Skeletal muscle satellite cell (primary cell): ENCODE results near the gene ZBED6.
A peak's percentile ranks its signal among the peaks of the same experiment; 100 is the strongest.
"Not testable (repeated sequence)": the region's sequence is repeated elsewhere in the genome, so short reads cannot be mapped to it uniquely, and the experiment has no call there.

Experiments used
- H3K27me3 ChIP-seq: 2 replicates; pipeline ENCODE4 v1.7.0; 2013; ENCODE audit warnings: low read length; ENCODE audit not compliant: control insufficient read depth, insufficient read depth
- H3K36me3 ChIP-seq: 2 replicates; pipeline ENCODE4 v1.7.0; 2013; ENCODE audit warnings: mild to moderate bottlenecking, control low read depth, low read length; ENCODE audit not compliant: insufficient read depth
- H3K4me1 ChIP-seq: 2 replicates; pipeline ENCODE4 v1.7.0; 2013; ENCODE audit warnings: low read length; ENCODE audit not compliant: control insufficient read depth, insufficient read depth
- H3K4me2 ChIP-seq: 2 replicates; pipeline ENCODE4 v1.7.0; 2013; ENCODE audit warnings: mild to moderate bottlenecking, low read length
- H3K4me3 ChIP-seq: 2 replicates; pipeline ENCODE4 v1.7.0; 2013; ENCODE audit warnings: low read length
- H3K9ac ChIP-seq: 2 replicates; pipeline ENCODE4 v1.7.0; 2013; ENCODE audit warnings: mild to moderate bottlenecking, low read depth, low read length, moderate library complexity
- H3K9me3 ChIP-seq: replicated peaks from 2 replicates; pipeline ENCODE4 v1.7.0; 2013; ENCODE audit warnings: mild to moderate bottlenecking, control low read depth, low read length

The ZBED6 gene

DNA sequence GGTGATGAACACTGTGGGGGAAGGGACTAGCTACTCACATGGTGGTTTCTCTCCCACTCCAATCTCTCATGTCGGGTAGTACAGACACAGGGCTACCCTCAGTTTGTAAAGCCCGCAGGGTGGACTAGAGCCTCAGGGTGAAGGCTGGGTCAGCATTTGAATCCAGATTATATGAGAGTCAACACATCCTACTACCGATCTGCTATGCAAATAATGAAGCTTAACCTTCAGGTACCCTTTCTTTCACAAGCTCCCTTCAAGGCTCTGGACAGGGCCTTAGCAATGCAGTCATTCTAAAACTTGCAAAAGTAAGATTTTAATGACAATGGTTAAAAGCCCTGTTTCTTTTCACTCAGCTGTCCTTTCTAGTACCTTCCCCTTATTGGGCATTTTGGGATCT, 5.5 kb upstream of the ZBED6 start:
- H3K4me3 ChIP-seq, result no peak overlapping the region
- peaks cover 2% of the 10 kb centered on the region for H3K4me1 ChIP-seq
- no peak overlapping the region for H3K9ac ChIP-seq
- H3K36me3 ChIP-seq, result no peaks in the 10 kb centered on the region
- H3K9me3 ChIP-seq, result no peaks in the 10 kb centered on the region
- H3K4me2 ChIP-seq, result no peak overlapping the region
- no peaks in the 10 kb centered on the region for H3K27me3 ChIP-seq

DNA sequence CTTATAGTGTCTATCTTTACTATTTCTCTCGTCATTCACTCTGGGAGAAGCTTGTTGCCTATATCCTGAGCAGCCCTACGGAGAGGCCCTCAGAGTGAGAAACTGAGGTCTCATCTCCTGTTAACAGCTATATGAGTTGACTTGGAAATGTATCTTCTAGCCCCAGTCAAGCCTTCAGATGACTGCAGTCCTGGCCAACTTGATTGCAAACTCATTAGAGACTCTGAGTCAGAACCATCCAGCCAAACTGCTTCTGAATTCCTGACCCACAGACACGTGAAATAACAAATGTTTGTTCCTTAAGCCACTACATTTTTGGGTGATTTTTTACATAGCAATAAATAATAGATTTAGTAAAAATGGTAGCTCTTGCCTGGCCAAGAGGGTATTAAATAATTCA, 3.9 kb upstream of the ZBED6 start:
- no peak overlapping the region for H3K4me2 ChIP-seq
- no peak overlapping the region for H3K4me3 ChIP-seq
- H3K27me3 ChIP-seq, result no peaks in the 10 kb centered on the region
- no peaks in the 10 kb centered on the region for H3K36me3 ChIP-seq
- H3K9ac ChIP-seq, result no peak overlapping the region
- peaks cover 3% of the 10 kb centered on the region for H3K4me1 ChIP-seq
- no peaks in the 10 kb centered on the region for H3K9me3 ChIP-seq

DNA sequence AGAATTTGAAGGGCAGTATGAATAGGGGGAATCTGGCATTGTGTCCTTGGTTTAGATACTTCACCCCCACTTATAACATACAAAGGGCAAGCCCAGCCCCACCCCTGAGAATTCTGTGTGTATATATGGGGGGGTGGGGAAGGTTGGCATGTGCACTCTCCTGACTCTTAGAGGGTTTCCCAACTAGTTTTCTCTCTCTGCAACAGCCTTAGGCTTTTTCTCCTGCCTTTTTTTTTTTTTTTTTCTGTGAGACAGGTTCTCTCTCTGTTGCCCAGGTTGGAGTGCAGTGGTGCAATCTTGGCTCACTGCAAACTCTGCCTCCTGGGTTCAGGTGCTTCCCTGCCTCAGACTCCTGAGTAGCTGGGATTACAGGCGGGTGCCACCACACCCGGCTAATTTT, 2.9 kb upstream of the ZBED6 start:
- H3K4me3 ChIP-seq, result no peak overlapping the region
- H3K4me2 ChIP-seq, result no peak overlapping the region
- H3K36me3 ChIP-seq, result peaks cover 5% of the 10 kb centered on the region
- H3K27me3 ChIP-seq, result no peaks in the 10 kb centered on the region
- no peak overlapping the region for H3K9ac ChIP-seq
- no peaks in the 10 kb centered on the region for H3K9me3 ChIP-seq
- H3K4me1 ChIP-seq, result peaks cover 11% of the 10 kb centered on the region

DNA sequence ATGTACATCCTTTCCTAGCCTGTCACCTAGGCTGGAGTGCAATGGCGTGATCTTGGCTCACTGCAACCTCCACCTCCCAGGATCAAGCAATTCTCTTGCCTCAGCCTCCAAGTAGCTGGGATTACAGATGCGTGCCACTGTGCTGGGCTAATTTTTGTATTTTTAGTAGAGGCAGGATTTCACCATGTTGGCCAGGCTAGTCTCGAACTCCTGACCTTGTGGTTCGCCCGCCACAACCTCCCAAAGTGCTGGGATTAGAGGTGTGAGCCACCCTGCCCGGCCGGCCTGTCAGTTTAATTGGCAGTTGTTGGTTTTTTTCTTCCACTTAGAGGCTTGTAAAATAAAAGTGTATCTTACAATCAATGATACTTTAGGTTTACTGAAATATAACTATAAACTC, 1.9 kb upstream of the ZBED6 start:
- not testable (repeated sequence) for H3K9me3 ChIP-seq, H3K4me2 ChIP-seq, H3K9ac ChIP-seq, H3K27me3 ChIP-seq, H3K4me3 ChIP-seq
- H3K36me3 ChIP-seq, result peaks cover 14% of the 10 kb centered on the region
- peaks cover 22% of the 10 kb centered on the region for H3K4me1 ChIP-seq

DNA sequence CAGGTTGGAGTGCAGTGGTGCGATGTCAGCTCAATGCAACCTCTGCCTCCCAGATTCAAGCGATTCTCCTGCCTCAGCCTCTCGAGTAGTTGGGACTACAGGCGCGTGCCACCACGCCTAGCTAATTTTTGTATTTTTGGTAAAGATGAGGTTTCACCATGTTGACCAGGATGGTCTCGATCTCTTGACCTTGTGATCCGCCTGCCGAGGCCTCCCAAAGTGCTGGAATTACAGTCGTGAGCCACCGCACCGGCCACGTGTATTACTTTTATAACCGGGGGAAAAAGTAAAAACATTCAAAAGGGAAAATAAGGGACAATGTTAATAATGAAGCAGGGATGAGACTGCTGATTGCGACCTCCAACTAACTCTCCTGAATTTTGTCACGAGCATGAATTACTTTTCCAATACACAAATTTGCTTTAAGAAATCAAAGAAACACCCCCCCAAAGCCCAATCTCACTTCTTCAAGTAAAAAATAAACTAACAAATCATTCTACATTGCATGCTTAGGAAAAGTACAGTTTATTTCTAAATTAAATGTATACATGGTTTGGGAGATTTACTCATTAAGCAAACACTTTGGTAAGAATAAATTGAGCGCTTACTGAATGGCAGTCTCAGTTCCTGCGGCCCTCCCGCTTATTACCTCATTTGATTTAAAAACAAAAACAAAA, 521 bp upstream of the ZBED6 start:
- no peaks in the 10 kb centered on the region for H3K9me3 ChIP-seq
- no peaks in the 10 kb centered on the region for H3K27me3 ChIP-seq
- peak overlapping the region; percentile 57 for H3K4me3 ChIP-seq
- peaks cover 33% of the 10 kb centered on the region for H3K4me1 ChIP-seq
- peaks cover 27% of the 10 kb centered on the region for H3K36me3 ChIP-seq
- peak overlapping the region; percentile 75 for H3K4me2 ChIP-seq
- peak overlapping the region; percentile 96 for H3K9ac ChIP-seq

DNA sequence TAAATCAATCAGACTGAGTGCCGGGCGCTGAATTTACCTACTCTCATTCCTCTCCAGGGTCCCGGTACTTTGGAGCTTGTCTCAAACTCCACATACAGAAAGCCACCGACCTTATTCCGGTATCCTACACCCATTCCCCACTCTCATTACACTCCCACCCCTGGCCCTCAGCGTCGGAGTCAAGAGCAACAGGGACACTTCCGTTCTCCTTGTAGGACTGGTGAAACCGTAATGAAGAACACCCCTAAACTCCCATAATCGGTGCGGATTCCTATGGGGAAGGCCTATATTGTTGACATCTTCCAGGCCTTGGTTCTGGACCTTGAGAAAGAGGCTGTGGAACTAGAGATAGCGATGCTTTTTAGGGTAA, 798 bp downstream of the ZBED6 start:
- Histone ChIP-seq H3K9me3 (no peaks in the 10 kb centered on the region), H3K9ac (peak overlapping the region; percentile 96), H3K27me3 (no peaks in the 10 kb centered on the region), H3K4me1 (peaks cover 39% of the 10 kb centered on the region), H3K4me3 (peak overlapping the region; percentile 84), H3K4me2 (peak overlapping the region; percentile 81), H3K36me3 (peaks cover 32% of the 10 kb centered on the region)

DNA sequence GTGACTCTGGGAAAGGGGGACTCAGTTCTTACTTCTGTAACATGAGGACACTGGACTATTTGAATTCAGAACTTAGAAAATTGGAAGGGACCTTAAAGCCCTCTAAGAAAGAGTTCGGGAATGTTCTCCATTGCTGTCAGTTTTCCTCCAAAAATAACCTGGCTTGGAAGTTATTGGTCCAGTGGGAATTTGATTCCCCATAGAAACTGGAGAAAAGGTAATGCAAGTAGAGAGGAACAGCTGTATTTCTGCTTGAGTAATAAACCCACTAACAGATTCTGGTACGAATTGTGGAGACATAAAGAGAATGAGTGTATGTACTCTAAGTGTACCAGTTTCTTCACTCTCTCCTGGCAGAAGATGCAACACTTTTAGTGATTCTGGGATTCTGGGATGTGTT, 1.8 kb downstream of the ZBED6 start:
- Histone ChIP-seq H3K36me3 (peaks cover 36% of the 10 kb centered on the region), H3K4me3 (peak overlapping the region; percentile 84), H3K9ac (peak overlapping the region; percentile 96), H3K27me3 (no peaks in the 10 kb centered on the region), H3K4me2 (peak overlapping the region; percentile 81), H3K4me1 (peaks cover 39% of the 10 kb centered on the region), H3K9me3 (no peaks in the 10 kb centered on the region)

DNA sequence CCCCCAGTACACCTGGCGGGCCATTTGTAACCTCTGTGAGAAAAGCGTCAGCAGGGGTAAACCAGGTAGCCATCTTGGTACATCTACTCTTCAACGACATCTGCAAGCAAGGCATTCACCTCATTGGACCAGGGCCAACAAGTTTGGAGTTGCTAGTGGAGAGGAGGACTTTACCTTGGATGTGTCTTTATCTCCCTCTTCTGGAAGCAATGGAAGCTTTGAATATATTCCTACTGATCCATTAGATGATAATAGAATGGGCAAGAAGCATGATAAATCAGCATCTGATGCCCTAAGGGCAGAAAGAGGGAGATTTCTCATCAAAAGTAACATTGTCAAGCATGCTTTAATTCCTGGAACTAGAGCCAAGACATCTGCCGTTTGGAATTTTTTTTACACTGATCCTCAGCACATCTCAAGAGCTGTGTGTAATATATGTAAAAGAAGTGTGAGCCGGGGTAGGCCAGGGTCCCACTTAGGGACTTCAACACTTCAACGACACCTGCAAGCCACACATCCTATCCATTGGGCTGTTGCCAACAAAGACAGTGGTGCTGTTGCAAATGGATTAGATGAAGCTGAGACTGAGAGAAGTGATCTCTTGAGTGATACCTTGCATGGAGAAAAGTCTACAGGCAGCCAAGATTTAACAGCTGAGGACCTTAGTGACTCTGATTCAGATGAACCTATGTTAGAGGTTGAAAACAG, 2.7 kb downstream of the ZBED6 start:
- Histone ChIP-seq H3K4me3 (peak overlapping the region; percentile 84), H3K36me3 (peaks cover 41% of the 10 kb centered on the region)

DNA sequence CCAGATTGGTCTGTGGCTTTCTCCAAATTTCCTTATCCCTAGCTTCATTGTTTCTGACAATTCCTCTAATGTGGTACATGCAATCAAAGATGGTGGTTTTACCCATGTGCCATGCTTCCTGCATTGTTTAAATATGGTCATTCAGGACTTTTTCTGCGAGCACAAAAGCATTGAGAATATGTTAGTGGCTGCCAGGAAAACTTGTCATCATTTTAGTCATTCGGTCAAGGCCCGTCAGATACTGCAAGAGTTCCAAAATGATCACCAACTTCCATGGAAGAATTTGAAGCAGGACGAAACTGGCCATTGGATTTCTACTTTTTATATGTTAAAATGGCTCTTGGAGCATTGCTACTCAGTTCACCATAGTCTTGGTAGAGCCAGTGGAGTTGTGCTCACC, 3.7 kb downstream of the ZBED6 start:
- Histone ChIP-seq H3K36me3 (peaks cover 49% of the 10 kb centered on the region), H3K4me3 (no peak overlapping the region), H3K27me3 (no peaks in the 10 kb centered on the region), H3K9me3 (no peaks in the 10 kb centered on the region), H3K4me1 (peaks cover 39% of the 10 kb centered on the region), H3K9ac (no peak overlapping the region), H3K4me2 (no peak overlapping the region)

More for the DNA sequence above, 2.7 kb downstream of the ZBED6 start:
- no peaks in the 10 kb centered on the region for H3K27me3 ChIP-seq
- H3K4me2 ChIP-seq, result peak overlapping the region; percentile 81
- peaks cover 39% of the 10 kb centered on the region for H3K4me1 ChIP-seq
- H3K9me3 ChIP-seq, result no peaks in the 10 kb centered on the region
- no peak overlapping the region for H3K9ac ChIP-seq

DNA sequence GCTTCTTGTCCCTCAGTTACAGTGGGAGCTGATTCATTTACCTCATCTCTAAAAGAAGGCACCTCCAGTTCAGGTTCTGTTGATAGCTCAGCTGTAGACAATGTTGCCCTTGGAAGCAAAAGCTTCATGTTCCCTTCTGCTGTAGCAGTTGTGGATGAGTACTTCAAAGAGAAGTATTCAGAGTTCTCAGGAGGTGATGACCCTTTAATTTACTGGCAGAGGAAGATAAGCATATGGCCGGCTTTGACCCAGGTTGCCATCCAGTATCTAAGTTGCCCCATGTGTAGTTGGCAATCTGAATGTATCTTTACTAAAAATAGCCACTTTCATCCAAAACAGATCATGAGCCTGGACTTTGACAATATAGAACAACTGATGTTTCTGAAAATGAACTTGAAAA, 4.5 kb downstream of the ZBED6 start:
- Histone ChIP-seq H3K4me3 (no peak overlapping the region), H3K4me1 (peaks cover 37% of the 10 kb centered on the region), H3K27me3 (no peaks in the 10 kb centered on the region), H3K4me2 (peak overlapping the region; percentile 42), H3K9me3 (no peaks in the 10 kb centered on the region), H3K9ac (no peak overlapping the region), H3K36me3 (peaks cover 54% of the 10 kb centered on the region)

DNA sequence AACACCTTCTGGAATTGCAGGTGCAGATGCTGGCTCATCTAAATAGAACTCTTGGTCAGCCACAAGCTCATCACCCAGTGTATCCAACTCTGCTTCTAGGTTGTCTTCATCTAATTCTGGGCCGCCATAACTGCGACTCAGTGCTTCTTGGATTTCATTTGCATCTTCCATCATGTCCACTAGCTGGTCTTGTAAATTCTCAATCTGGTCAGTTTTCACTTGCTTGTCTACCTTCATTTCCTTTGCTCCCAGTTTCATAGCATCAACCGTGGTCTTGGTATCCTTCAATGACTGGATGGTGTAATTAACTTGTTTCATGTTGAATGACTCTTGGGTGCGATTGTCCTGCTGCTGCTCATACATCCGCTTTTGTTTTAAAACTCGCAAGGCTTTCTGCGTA, 10.3 kb downstream of the ZBED6 start:
- H3K9ac ChIP-seq, result no peak overlapping the region
- H3K4me1 ChIP-seq, result peaks cover 10% of the 10 kb centered on the region
- peaks cover 49% of the 10 kb centered on the region for H3K36me3 ChIP-seq
- no peaks in the 10 kb centered on the region for H3K9me3 ChIP-seq
- no peak overlapping the region for H3K4me2 ChIP-seq
- no peaks in the 10 kb centered on the region for H3K27me3 ChIP-seq
- no peak overlapping the region for H3K4me3 ChIP-seq

DNA sequence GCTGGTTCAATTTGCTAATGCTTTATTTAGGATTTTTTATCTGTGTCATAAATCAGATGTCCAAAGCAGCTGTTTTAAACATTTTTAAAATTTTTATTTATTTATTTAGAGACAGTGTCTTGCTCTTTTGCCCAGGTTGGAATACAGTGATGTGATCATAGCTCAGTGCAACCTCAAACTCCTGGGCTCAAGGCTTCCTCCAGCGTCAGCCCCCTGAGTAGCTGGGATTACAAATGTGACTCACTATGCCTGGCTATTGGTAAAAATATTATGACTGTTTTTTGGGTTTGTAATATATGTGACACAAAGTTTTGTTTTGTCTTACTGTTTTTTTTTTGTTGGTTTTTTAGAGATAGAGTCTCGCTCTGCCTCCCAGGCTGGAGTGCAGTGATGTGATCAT, 11.8 kb downstream of the ZBED6 start:
- H3K36me3 ChIP-seq, result peaks cover 52% of the 10 kb centered on the region
- no peak overlapping the region for H3K9ac ChIP-seq
- H3K27me3 ChIP-seq, result no peaks in the 10 kb centered on the region
- H3K4me2 ChIP-seq, result peak overlapping the region; percentile 35
- H3K9me3 ChIP-seq, result no peaks in the 10 kb centered on the region
- H3K4me1 ChIP-seq, result peaks cover 17% of the 10 kb centered on the region
- no peak overlapping the region for H3K4me3 ChIP-seq
